ENCODE measurements around the gene ARMCX5. TPM values are rescaled to one million over a fixed set of nuclear protein-coding genes. Genes with fewer than 3 reads are reported as not detected.
A peak's percentile ranks its signal among the peaks of the same experiment; 100 is the strongest.

Gene ARMCX5
- total RNA-seq, 3 donors from 2014 or later (not counting 1 experiment from before 2014, with no cell fraction given), result 9.0 to 13.3 (median 13.1) TPM

GRCh38 chrX:102606115-102606514, 6.8 kb downstream of the ARMCX5 start:
- Histone ChIP-seq H3K9me3 (ENCODE audit: control insufficient read depth, insufficient read depth, low read length) (no peaks in the 10 kb centered on the region), H3K36me3 (ENCODE audit: control insufficient read depth, insufficient read depth, low read length) (no peaks in the 10 kb centered on the region), H3K27me3 (ENCODE audit: control insufficient read depth, insufficient read depth, low read length) (no peaks in the 10 kb centered on the region), H3K4me1 (ENCODE audit: control insufficient read depth, insufficient read depth, low read length) (no peaks in the 10 kb centered on the region), H3K27ac (ENCODE audit: low read length) (no peak overlapping the region), H3K4me3 (ENCODE audit: low read length) (no peak overlapping the region)
- Mint-ChIP-seq H3K27me3 (ENCODE audit: low read depth in 2 of 2) (no peaks in the 10 kb centered on the region), H3K9me3 (no peaks in the 10 kb centered on the region), H3K36me3 (no peaks in the 10 kb centered on the region), H3K4me3 (no peak overlapping the region), H3K27ac (no peak overlapping the region), H3K4me1 (peaks cover 18 to 35% of the 10 kb centered on the region in 2 donors)
- no peak for ATAC-seq
- DNase-seq, result no peak
- intact Hi-C loops (cut with micrococcal nuclease), result no loop called here
- TF ChIP-seq CTCF (IDR thresholded peaks at IDR 0.05), result no peak
- no CpG with 5 or more reads among the region's 1 CpG for WGBS (ENCODE audit: insufficient coverage)

- H3K4me3 ChIP-seq (ENCODE audit: low read length), result no peak overlapping the region
- intact Hi-C loops (cut with micrococcal nuclease), result no loop called here
- H3K27me3 ChIP-seq (ENCODE audit: control insufficient read depth, insufficient read depth, low read length), result no peaks in the 10 kb centered on the region
- peaks cover 5 to 17% of the 10 kb centered on the region in 2 donors for H3K4me1 Mint-ChIP-seq
- WGBS (ENCODE audit: insufficient coverage), result 95% methylated on average over 4 of the region's 4 CpGs
- no peak overlapping the region for H3K4me3 Mint-ChIP-seq
- H3K4me1 ChIP-seq (ENCODE audit: control insufficient read depth, insufficient read depth, low read length), result no peaks in the 10 kb centered on the region
- H3K27ac ChIP-seq (ENCODE audit: low read length), result no peak overlapping the region
- no peaks in the 10 kb centered on the region for H3K9me3 Mint-ChIP-seq
- H3K9me3 ChIP-seq (ENCODE audit: control insufficient read depth, insufficient read depth, low read length), result no peaks in the 10 kb centered on the region
- no peak for TF ChIP-seq CTCF (IDR thresholded peaks at IDR 0.05)
- no peak overlapping the region for H3K27ac Mint-ChIP-seq
- H3K36me3 Mint-ChIP-seq, result no peaks in the 10 kb centered on the region
- no peaks in the 10 kb centered on the region for H3K36me3 ChIP-seq (ENCODE audit: control insufficient read depth, insufficient read depth, low read length)
- DNase-seq, result no peak
- ATAC-seq, result no peak
- H3K27me3 Mint-ChIP-seq (ENCODE audit: low read depth in 2 of 2), result no peaks in the 10 kb centered on the region
Observed at GRCh38 chrX:102610905-102611304, 11.6 kb downstream of the ARMCX5 start.

- Mint-ChIP-seq H3K36me3 (peaks cover 15% of the 10 kb centered on the region), H3K9me3 (peaks cover 0 to 4% of the 10 kb centered on the region in 2 donors), H3K27me3 (ENCODE audit: low read depth in 2 of 2) (no peaks in the 10 kb centered on the region), H3K4me3 (no peak overlapping the region), H3K27ac (peak overlapping the region in 1 of 2 donors; percentile 6), H3K4me1 (peaks cover 21 to 27% of the 10 kb centered on the region in 2 donors)
- no peaks in the 10 kb centered on the region for H3K36me3 ChIP-seq (ENCODE audit: control insufficient read depth, insufficient read depth, low read length)
- ATAC-seq (no peak), DNase-seq (no peak)
- no peak overlapping the region for H3K4me3 ChIP-seq (ENCODE audit: low read length)
- H3K4me1 ChIP-seq (ENCODE audit: control insufficient read depth, insufficient read depth, low read length), result peaks cover 3% of the 10 kb centered on the region
- intact Hi-C loops (cut with micrococcal nuclease), result no loop called here
- no peak for TF ChIP-seq CTCF (IDR thresholded peaks at IDR 0.05)
- WGBS (ENCODE audit: insufficient coverage), result 82% methylated on average over 6 of the region's 6 CpGs
- no peaks in the 10 kb centered on the region for H3K9me3 ChIP-seq (ENCODE audit: control insufficient read depth, insufficient read depth, low read length)
- no peak overlapping the region for H3K27ac ChIP-seq (ENCODE audit: low read length)
- no peaks in the 10 kb centered on the region for H3K27me3 ChIP-seq (ENCODE audit: control insufficient read depth, insufficient read depth, low read length)
Observed at GRCh38 chrX:102624105-102624504, 24.8 kb downstream of the ARMCX5 start.

- Histone ChIP-seq H3K27me3 (ENCODE audit: control insufficient read depth, insufficient read depth, low read length) (no peaks in the 10 kb centered on the region), H3K36me3 (ENCODE audit: control insufficient read depth, insufficient read depth, low read length) (no peaks in the 10 kb centered on the region), H3K9me3 (ENCODE audit: control insufficient read depth, insufficient read depth, low read length) (no peaks in the 10 kb centered on the region), H3K4me3 (ENCODE audit: low read length) (no peak overlapping the region), H3K4me1 (ENCODE audit: control insufficient read depth, insufficient read depth, low read length) (peaks cover 3% of the 10 kb centered on the region), H3K27ac (ENCODE audit: low read length) (no peak overlapping the region)
- H3K36me3 Mint-ChIP-seq, result no peaks in the 10 kb centered on the region
- TF ChIP-seq CTCF (IDR thresholded peaks at IDR 0.05), result no peak
- intact Hi-C loops (cut with micrococcal nuclease), result no loop called here
- no peaks in the 10 kb centered on the region for H3K27me3 Mint-ChIP-seq (ENCODE audit: low read depth in 2 of 2)
- peaks cover 21 to 27% of the 10 kb centered on the region in 2 donors for H3K4me1 Mint-ChIP-seq
- no peaks in the 10 kb centered on the region for H3K9me3 Mint-ChIP-seq
- WGBS (ENCODE audit: insufficient coverage), result 38% methylated on average over 1 of the region's 1 CpG
- ATAC-seq, result peak in 2 of 3 donors; percentile 44 to 76
- H3K4me3 Mint-ChIP-seq, result no peak overlapping the region
- H3K27ac Mint-ChIP-seq, result no peak overlapping the region
- peak in 1 of 2 donors; percentile 9 for DNase-seq
Observed at GRCh38 chrX:102627640-102628039, 28.3 kb downstream of the ARMCX5 start.
